ENCODE results near the gene TWIST2. TPM values are rescaled to one million over a fixed set of nuclear protein-coding genes. Genes with fewer than 3 reads are reported as not detected.
A peak's percentile ranks its signal among the peaks of the same experiment; 100 is the strongest.

Gene TWIST2
- total RNA-seq, 2 donors from 2014 or later: not detected

DNA sequence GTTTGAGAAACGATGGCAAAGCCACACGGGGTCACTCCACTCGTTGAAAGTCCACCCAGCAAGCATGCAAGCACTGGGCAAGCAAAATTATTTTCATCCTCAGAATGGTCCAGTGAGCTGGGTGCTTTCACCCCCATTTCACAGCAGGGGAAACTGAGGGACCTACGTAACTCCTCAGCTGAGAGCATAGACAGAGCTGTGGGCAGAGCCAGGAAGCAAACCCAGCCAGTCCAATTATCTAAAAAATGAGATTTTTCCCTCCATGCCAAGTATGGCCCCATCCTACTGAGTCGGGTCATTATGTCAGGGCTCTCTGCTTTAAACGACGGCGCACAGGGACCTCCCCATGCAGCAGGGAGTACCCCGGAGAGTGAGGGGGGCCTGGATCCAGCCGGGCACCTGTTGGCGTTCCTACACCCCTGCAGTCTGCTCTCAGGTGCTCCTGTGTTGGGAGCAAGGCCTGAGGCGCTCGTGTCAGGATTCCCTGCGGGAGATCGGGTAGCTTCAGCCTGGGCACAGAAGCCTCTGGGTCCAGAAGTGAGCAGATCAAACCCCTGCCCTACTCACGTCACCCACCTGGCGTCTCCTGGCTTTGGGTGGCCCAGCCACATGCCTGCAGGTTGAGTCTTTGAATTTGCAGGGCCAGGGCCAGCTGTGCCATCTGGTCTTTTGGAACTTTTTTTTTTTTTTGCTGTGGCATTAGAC is 17.3 kb downstream of the TWIST2 start:
- no peak for DNase-seq
- Mint-ChIP-seq H3K36me3 (ENCODE audit: insufficient read depth in 2 of 2) (peaks cover 0 to 2% of the 10 kb centered on the region in 2 donors), H3K27ac (no peak overlapping the region), H3K9me3 (no peaks in the 10 kb centered on the region), H3K4me1 (ENCODE audit: low read depth) (peaks cover 14% of the 10 kb centered on the region), H3K27me3 (ENCODE audit: low read depth) (peaks cover 21% of the 10 kb centered on the region), H3K4me3 (no peak overlapping the region)
- ATAC-seq (replicated peaks in 1 of 2): no peak

DNA sequence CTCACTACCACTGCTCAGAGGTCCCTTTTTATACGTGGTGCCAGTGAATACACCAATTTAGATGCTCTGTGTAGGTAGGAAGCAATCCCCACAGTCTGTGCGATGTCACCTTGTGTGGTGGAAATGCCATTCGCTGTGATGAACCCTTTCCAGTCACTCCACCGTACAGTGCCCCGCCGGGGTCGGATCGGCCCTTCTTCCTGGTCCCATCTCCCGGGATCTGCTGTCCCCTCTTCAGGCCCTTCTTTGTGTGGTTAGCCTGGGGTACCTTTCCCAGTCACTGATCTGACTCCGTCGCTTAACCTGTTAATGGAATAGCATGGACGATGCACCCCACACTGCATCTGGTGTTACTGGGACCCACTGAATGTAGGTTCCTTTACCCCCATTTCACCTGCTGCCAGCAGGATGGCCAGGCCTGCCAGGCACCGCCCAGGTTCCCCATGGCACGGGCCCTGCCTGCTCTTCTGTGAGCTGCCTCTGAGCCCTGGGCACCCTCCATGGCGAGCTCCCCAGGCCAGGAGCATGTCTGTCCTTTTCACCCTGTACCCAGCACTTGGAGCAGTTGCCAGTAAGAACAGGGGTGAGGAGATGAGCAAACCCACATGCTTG is 18.0 kb downstream of the TWIST2 start:
- Mint-ChIP-seq H3K36me3 (ENCODE audit: insufficient read depth in 2 of 2) (peaks cover 0 to 2% of the 10 kb centered on the region in 2 donors), H3K27me3 (ENCODE audit: low read depth) (peaks cover 21% of the 10 kb centered on the region), H3K9me3 (peaks cover 0 to 2% of the 10 kb centered on the region in 2 donors), H3K27ac (no peak overlapping the region), H3K4me1 (ENCODE audit: low read depth) (peaks cover 14% of the 10 kb centered on the region), H3K4me3 (no peak overlapping the region)
- DNase-seq: no peak
- no peak for ATAC-seq (replicated peaks in 1 of 2)

DNA sequence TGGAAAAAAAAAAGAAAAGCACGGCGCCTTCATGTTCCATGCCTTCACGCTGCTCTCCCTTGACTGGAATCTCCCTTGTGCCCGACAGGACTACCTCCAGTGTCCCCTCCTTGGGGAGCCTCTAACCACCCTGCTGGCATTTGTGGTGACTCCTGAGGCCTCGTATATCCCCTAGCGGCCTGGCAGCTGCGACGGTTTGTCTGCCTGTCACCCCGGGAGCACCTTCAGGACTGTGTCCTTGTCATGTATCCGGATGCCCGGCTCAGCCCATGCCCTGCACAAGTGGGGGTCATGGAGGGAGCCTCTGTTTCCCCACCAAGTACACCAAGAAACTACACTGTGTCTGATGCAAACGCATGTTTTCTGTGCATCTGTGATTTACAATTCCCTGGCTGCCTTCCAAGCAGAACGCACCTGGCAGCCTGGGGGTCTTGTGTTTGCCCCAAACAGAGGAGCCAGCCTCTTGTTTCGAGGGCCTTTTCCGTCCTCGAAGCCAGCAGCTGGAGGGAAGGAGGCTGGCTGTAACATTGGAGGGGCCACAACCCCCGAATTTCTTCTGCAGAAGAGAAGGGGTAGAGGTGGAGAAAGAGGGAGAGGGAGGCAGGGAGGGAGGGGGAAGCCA is 18.9 kb downstream of the TWIST2 start:
- no peak overlapping the region for H3K4me3 Mint-ChIP-seq
- peaks cover 15% of the 10 kb centered on the region for H3K27me3 Mint-ChIP-seq (ENCODE audit: low read depth)
- H3K36me3 Mint-ChIP-seq (ENCODE audit: insufficient read depth in 2 of 2): peaks cover 0 to 2% of the 10 kb centered on the region in 2 donors
- H3K4me1 Mint-ChIP-seq (ENCODE audit: low read depth): peaks cover 14% of the 10 kb centered on the region
- no peak overlapping the region for H3K27ac Mint-ChIP-seq
- peaks cover 0 to 2% of the 10 kb centered on the region in 2 donors for H3K9me3 Mint-ChIP-seq
- ATAC-seq (replicated peaks in 1 of 2): no peak
- no peak for DNase-seq

DNA sequence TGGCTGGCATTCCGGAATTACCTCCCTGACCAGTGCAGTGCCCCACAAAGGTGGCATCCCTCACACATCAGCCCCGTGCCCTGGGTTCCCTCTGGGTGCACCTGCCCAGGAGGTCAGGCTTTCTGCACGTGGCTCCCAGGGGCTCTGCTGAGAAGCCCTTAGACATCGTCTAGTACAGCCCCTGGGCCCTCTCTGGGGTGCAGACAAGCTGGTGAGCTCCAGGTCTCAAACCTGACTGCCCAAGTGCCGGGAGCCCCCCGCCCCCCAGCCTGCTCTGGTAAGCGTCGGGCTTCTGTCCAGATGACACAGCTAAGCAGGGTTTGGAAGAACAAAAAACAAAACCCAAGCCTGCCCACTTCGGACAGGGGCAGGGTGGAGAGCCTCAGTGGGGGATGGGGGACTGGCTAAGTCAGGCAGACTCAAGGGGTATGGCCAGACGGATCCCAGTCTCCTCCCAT is 20.2 kb downstream of the TWIST2 start:
- H3K4me1 Mint-ChIP-seq (ENCODE audit: low read depth): peaks cover 14% of the 10 kb centered on the region
- no peak for DNase-seq

DNA sequence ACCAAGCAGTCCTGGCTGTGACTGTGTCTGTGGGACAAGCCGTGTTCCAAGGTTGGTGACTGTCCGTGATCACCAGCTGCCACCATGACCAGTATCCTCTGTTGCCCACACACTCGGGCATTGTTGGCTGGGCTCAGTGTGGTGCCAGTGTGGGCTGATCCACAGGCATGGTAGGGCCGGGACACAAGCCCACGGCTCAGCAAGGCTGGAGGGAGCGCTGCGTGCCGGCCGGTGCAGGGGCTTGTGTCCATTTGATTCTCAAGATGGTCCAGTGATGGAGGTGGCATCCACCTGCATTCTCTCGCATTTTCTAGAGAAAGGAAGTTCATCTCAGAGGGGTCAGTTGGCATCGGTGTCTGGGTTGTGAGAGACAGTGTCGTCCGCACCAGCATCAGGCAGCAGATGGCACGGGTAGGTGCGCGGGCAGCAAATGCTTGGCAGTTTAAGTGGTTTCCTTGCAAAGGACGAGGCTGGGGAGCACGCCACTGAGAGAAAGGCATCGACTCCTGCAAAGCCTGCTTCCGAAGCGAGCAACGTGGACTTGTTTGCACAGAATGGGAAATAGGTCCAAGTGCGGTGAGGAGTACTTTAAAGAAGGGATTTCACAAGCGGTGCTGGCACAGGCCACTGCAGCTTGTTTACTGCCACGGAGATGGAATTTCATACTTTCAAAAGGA is 20.9 kb downstream of the TWIST2 start:
- peaks cover 0 to 2% of the 10 kb centered on the region in 2 donors for H3K9me3 Mint-ChIP-seq
- no peak overlapping the region for H3K27ac Mint-ChIP-seq
- peaks cover 13% of the 10 kb centered on the region for H3K4me1 Mint-ChIP-seq (ENCODE audit: low read depth)
- no peak overlapping the region for H3K4me3 Mint-ChIP-seq
- peaks cover 0 to 2% of the 10 kb centered on the region in 2 donors for H3K36me3 Mint-ChIP-seq (ENCODE audit: insufficient read depth in 2 of 2)
- H3K27me3 Mint-ChIP-seq (ENCODE audit: low read depth): peaks cover 17% of the 10 kb centered on the region
- no peak for ATAC-seq (replicated peaks in 1 of 2)
- no peak for DNase-seq

More for the DNA sequence above, 20.2 kb downstream of the TWIST2 start:
- H3K4me3 Mint-ChIP-seq: no peak overlapping the region
- no peak overlapping the region for H3K27ac Mint-ChIP-seq
- peaks cover 13% of the 10 kb centered on the region for H3K27me3 Mint-ChIP-seq (ENCODE audit: low read depth)
- H3K36me3 Mint-ChIP-seq (ENCODE audit: insufficient read depth in 2 of 2): peaks cover 0 to 2% of the 10 kb centered on the region in 2 donors
- no peak for ATAC-seq (replicated peaks in 1 of 2)
- peaks cover 0 to 2% of the 10 kb centered on the region in 2 donors for H3K9me3 Mint-ChIP-seq

DNA sequence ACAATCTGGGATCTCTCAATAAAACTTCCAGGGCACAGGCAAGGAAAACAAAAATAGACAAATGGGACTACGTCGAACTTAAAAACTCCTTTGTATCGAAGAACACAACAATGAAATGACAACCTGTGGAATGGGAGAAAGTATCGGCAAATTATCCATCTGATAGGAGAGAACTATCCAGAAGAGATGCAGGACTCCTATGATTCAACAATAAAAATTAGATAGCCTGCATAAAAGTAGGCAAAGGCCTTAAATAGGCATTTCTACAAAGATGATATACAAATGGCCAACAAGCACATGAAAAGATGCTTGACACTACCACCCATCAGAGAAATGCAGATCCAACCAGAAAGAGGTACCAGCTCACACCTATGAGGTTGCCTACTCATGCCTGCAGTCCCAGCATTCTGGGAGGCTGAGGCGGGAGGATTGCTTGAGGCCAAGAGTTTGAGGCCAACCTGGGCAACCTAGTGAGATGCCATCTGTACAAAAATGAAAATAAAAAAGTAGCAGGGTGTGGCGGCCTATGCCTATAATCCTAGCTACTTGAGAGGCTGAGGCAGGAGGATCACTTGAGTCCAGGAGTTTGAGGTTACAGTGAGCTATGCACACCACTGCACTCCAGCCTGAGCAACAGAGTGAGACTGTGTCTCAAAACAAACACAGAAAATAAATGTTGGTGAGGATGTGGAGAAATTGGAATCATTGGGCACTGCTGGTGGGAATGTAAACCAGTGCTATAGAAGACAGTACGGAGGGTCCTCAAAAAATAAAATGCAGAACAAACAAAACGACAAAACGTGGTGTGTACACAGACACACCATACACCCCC is 21.6 kb downstream of the TWIST2 start:
- H3K27ac Mint-ChIP-seq: peak overlapping the region; percentile 21
- no peak for ATAC-seq (replicated peaks in 1 of 2)

DNA sequence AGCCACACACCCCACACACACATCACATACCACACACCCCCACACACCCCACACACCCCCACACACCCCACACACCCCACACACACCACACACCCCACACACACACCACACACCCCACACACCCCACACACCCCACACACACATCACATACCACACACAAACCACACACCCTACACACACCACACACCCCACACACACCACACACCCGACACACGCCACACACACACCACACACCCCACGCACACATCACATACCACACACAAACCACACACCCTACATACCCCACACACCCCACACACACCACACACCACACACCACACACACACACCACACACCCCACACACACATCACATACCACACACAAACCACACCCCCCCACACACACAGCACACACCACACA is 22.4 kb downstream of the TWIST2 start:
- Mint-ChIP-seq H3K4me1 (ENCODE audit: low read depth) (peaks cover 5% of the 10 kb centered on the region), H3K27ac (no peak overlapping the region), H3K4me3 (no peak overlapping the region), H3K36me3 (ENCODE audit: insufficient read depth in 2 of 2) (peaks cover 0 to 2% of the 10 kb centered on the region in 2 donors), H3K27me3 (ENCODE audit: low read depth) (peaks cover 12% of the 10 kb centered on the region), H3K9me3 (peaks cover 0 to 2% of the 10 kb centered on the region in 2 donors)
- DNase-seq (no peak), ATAC-seq (replicated peaks in 1 of 2) (no peak)

More for the DNA sequence above, 21.6 kb downstream of the TWIST2 start:
- Mint-ChIP-seq H3K27me3 (ENCODE audit: low read depth) (peaks cover 12% of the 10 kb centered on the region), H3K4me3 (no peak overlapping the region), H3K36me3 (ENCODE audit: insufficient read depth in 2 of 2) (peaks cover 0 to 2% of the 10 kb centered on the region in 2 donors), H3K4me1 (ENCODE audit: low read depth) (peaks cover 5% of the 10 kb centered on the region), H3K9me3 (peaks cover 0 to 2% of the 10 kb centered on the region in 2 donors)
- DNase-seq: no peak

DNA sequence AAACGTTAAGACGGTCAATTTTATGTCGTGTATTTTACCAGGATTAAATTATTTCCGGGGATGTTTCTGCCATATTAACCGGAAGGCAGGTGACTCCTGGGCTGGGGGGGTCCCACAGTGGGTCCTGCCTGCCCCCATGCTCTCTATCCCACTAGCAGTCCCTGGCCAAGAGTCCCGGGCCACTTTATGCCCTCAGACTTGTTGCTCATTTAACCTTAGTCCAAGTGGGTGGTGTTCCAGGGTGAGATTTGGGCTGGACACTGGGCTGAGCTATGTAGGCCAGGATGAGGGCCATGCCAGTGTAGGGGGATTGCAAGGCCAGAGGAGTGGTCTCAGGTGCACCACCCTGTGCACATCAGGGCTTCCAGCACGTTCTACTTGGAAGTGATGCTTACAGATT is 24.1 kb downstream of the TWIST2 start:
- no peak for DNase-seq
- peaks cover 0 to 2% of the 10 kb centered on the region in 2 donors for H3K9me3 Mint-ChIP-seq

DNA sequence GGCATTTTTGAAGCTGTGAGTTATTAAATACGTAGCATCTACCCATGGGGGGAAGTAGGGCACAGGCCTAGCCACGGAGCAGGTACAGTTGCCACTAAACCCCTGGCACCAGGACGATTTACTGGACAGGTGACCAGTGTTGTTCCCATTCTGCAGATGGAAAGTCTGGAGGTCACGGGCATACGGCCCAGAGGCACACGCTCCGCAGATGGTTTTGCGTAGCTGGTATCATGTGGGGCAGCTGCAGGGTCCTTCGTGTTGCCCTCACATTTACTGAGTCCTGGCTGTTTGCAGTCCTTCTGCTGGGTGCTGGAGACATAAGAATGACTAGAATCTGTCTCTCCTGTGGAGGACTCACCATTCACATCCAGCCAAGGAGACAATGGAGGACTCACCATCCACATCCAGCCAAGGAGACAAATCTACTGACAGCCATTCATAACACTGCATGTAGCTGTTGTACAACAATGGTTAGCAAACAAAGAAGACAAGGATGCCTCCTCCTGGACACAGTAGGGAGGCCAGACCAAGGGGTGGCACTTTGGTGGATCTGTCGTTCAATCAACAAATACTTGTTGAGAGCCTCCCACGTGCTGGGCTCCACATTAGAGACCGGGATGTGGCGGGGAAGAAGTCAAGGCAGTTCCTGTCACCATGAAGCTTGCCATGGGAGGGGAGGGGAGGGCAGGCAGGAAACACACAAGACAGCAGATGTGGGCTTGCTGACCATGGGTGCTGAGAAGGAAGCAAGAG is 24.9 kb downstream of the TWIST2 start:
- ATAC-seq (replicated peaks in 1 of 2) (no peak), DNase-seq (no peak)
- H3K27me3 Mint-ChIP-seq (ENCODE audit: low read depth): peaks cover 7% of the 10 kb centered on the region
- H3K27ac Mint-ChIP-seq: no peak overlapping the region
- H3K4me1 Mint-ChIP-seq (ENCODE audit: low read depth): peaks cover 2% of the 10 kb centered on the region
- no peak overlapping the region for H3K4me3 Mint-ChIP-seq
- H3K9me3 Mint-ChIP-seq: peaks cover 2 to 4% of the 10 kb centered on the region in 2 donors
- H3K36me3 Mint-ChIP-seq (ENCODE audit: insufficient read depth in 2 of 2): peaks cover 0 to 2% of the 10 kb centered on the region in 2 donors

More for the DNA sequence above, 24.1 kb downstream of the TWIST2 start:
- H3K27me3 Mint-ChIP-seq (ENCODE audit: low read depth): peaks cover 12% of the 10 kb centered on the region
- no peak overlapping the region for H3K27ac Mint-ChIP-seq
- H3K4me3 Mint-ChIP-seq: no peak overlapping the region
- H3K36me3 Mint-ChIP-seq (ENCODE audit: insufficient read depth in 2 of 2): peaks cover 0 to 2% of the 10 kb centered on the region in 2 donors
- peaks cover 5% of the 10 kb centered on the region for H3K4me1 Mint-ChIP-seq (ENCODE audit: low read depth)
- no peak for ATAC-seq (replicated peaks in 1 of 2)

DNA sequence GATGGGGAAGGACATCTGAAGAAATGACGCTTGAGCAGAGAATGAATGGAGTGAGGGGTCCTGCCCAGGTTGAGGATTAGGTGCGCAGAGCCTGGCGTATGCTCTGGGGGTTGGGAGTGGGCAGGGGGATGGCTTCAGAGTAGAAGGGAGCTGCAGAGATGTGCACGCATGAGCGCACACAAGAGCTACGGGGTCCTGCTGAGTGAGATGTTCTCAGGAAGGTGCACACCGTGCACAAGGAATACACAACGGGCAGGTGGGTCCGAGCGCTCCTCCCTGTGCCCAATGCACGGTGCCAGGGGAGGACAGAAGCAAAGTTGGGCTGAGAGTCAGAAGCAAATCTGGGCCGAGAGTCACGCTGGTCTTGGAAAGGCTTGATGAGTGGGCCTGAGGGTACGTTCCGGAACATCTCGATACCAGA is 25.5 kb downstream of the TWIST2 start:
- no peak for ATAC-seq (replicated peaks in 1 of 2)
- H3K36me3 Mint-ChIP-seq (ENCODE audit: insufficient read depth in 2 of 2): peaks cover 0 to 2% of the 10 kb centered on the region in 2 donors
- no peak for DNase-seq
- H3K27ac Mint-ChIP-seq: no peak overlapping the region
- no peaks in the 10 kb centered on the region for H3K4me1 Mint-ChIP-seq (ENCODE audit: low read depth)
- H3K9me3 Mint-ChIP-seq: peaks cover 3 to 4% of the 10 kb centered on the region in 2 donors
- no peak overlapping the region for H3K4me3 Mint-ChIP-seq
- H3K27me3 Mint-ChIP-seq (ENCODE audit: low read depth): peaks cover 5% of the 10 kb centered on the region

DNA sequence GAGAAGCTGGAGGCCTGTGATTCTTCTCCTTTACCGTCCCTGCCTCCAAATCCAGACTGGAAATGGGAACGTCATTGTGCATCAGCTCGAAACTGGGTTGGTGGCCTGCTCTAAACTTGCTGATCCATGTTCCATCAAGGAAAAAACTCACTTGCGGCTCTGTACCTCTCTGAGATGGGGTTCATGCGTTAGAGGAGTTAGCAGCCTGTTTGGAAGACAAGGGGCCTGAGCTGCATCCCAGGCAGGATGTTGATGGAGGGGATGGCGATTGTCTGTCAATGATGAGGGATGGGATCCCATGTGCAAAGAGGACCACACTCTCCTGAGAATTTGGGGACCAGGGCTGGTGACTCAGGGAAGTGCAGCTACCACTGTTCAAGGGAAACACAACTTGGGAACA is 26.0 kb downstream of the TWIST2 start:
- H3K27me3 Mint-ChIP-seq (ENCODE audit: low read depth): peaks cover 5% of the 10 kb centered on the region
- H3K27ac Mint-ChIP-seq: no peak overlapping the region
- H3K36me3 Mint-ChIP-seq (ENCODE audit: insufficient read depth in 2 of 2): peaks cover 0 to 2% of the 10 kb centered on the region in 2 donors
- no peaks in the 10 kb centered on the region for H3K4me1 Mint-ChIP-seq (ENCODE audit: low read depth)
- ATAC-seq (replicated peaks in 1 of 2): no peak
- H3K9me3 Mint-ChIP-seq: peaks cover 3 to 4% of the 10 kb centered on the region in 2 donors
- no peak for DNase-seq
- no peak overlapping the region for H3K4me3 Mint-ChIP-seq
